SK-N-SH (cell line): Measurements from ENCODE around the gene GGACT. TPM values are rescaled to one million over a fixed set of nuclear protein-coding genes. Genes with fewer than 3 reads are reported as not detected.

Source experiments
- CTCF ChIA-PET: fragments of 300-600, 350-600 bp; formaldehyde crosslinking; extraction: SDS; loops from one replicate; lab custom pipeline; 2021; lab: Yijun Ruan, JAX
- POLR2A ChIA-PET: fragments of 350-600 bp; sonication (Branson Sonifier 250); formaldehyde crosslinking; extraction: SDS; loops from one replicate; lab custom pipeline; 2020; ENCODE audit warnings: antibody characterized with exemption, inconsistent platforms; lab: Yijun Ruan, JAX
- DNase-seq: peaks from one replicate; pipeline ENCODE4 v3.0.0; 2012
- H2AFZ ChIP-seq: fragments of 200-600 bp; sonication (generic); 2 replicates; pipeline ENCODE4 v1.8.1; 2016; ENCODE audit warnings: antibody characterized with exemption, mild to moderate bottlenecking, low read depth
- H3F3A ChIP-seq: fragments of 200-600 bp; sonication (generic); replicated peaks from 2 replicates; pipeline ENCODE3; 2016; ENCODE audit warnings: antibody characterized with exemption, mild to moderate bottlenecking; ENCODE audit not compliant: insufficient read depth
- H3K27ac ChIP-seq, 2 experiments: fragments of 200-500 bp in 1 of 2; fragments of 200-600 bp in 1 of 2; sonication (Bioruptor generic) in 1 of 2; sonication (generic), shearing (Covaris generic) in 1 of 2; 2 replicates each; pipeline versions ENCODE4 v1.5.1 to v1.6.1; 2014 to 2016; ENCODE audit warnings: low read depth in 2 of 2, inconsistent platforms in 1 of 2, low read length in 1 of 2, mild to moderate bottlenecking in 1 of 2, mixed read lengths in 1 of 2
- H3K27me3 ChIP-seq: fragments of 200-600 bp; sonication (generic), shearing (Covaris generic); 2 replicates; pipeline ENCODE4 v1.6.1; 2016; ENCODE audit warnings: mixed run types; ENCODE audit not compliant: insufficient read depth
- H3K36me3 ChIP-seq, 2 experiments: fragments of 200-500 bp in 1 of 2; fragments of 200-600 bp in 1 of 2; sonication (Bioruptor generic) in 1 of 2; sonication (generic) in 1 of 2; replicated peaks in 1 of 2; 2 replicates each; pipeline versions ENCODE3 to v1.5.1; 2014 to 2016; ENCODE audit warnings: low read length in 1 of 2, mild to moderate bottlenecking in 1 of 2; ENCODE audit not compliant: insufficient read depth in 2 of 2, control insufficient read depth in 1 of 2
- H3K4me1 ChIP-seq, 2 experiments: fragments of 200-500 bp in 1 of 2; fragments of 200-600 bp in 1 of 2; sonication (Bioruptor generic) in 1 of 2; sonication (generic), shearing (Covaris generic) in 1 of 2; 2 replicates each; pipeline versions ENCODE4 v1.5.1 to v1.6.1; 2014 to 2016; ENCODE audit warnings: low read depth in 1 of 2, low read length in 1 of 2, mixed run types in 1 of 2; ENCODE audit not compliant: insufficient read depth in 2 of 2, control insufficient read depth in 1 of 2
- H3K4me2 ChIP-seq: fragments of 200-600 bp; sonication (generic), shearing (Covaris generic); 2 replicates; pipeline ENCODE4 v1.6.1; 2017; ENCODE audit warnings: mixed run types
- H3K4me3 ChIP-seq, 2 experiments: fragments of 200-500 bp in 1 of 2; fragments of 200-600 bp in 1 of 2; sonication (Bioruptor generic) in 1 of 2; sonication (generic), shearing (Covaris generic) in 1 of 2; 2 replicates each; pipeline versions ENCODE4 v1.5.1 to v1.8.1; 2014 to 2016; ENCODE audit warnings: low read depth in 2 of 2, inconsistent platforms in 1 of 2, low read length in 1 of 2, mild to moderate bottlenecking in 1 of 2, mixed read lengths in 1 of 2, moderate library complexity in 1 of 2
- H3K79me2 ChIP-seq: fragments of 200-600 bp; sonication (generic); 2 replicates; pipeline ENCODE4 v1.8.1; 2017; ENCODE audit warnings: mild to moderate bottlenecking; ENCODE audit not compliant: insufficient read depth
- H3K9ac ChIP-seq: fragments of 200-600 bp; sonication (generic); 2 replicates; pipeline ENCODE4 v1.6.1; 2017; ENCODE audit warnings: mixed run types
- H3K9me2 ChIP-seq: fragments of 200-600 bp; sonication (generic); 2 replicates; pipeline ENCODE4 v1.6.1; 2017; ENCODE audit warnings: mixed run types
- H3K9me3 ChIP-seq: fragments of 200-600 bp; sonication (generic); 2 replicates; pipeline ENCODE4 v1.6.1; 2017; ENCODE audit warnings: mixed run types, mild to moderate bottlenecking, moderate library complexity
- H4K20me1 ChIP-seq: fragments of 200-600 bp; sonication (generic); 2 replicates; pipeline ENCODE4 v1.6.1; 2017; ENCODE audit warnings: mild to moderate bottlenecking, mixed run types; ENCODE audit not compliant: insufficient read depth
- CHD2 ChIP-seq: fragments of 150-350 bp; IDR thresholded peaks from 2 replicates; pipeline ENCODE4 v1.6.1; 2018; ENCODE audit warnings: low read length; ENCODE audit not compliant: partially characterized antibody
- EP300 ChIP-seq, 2 experiments: IDR thresholded peaks; 2 replicates each; pipeline versions ENCODE4 v1.4.0 to v1.6.1; 2012; ENCODE audit warnings: borderline replicate concordance in 1 of 2, low read depth in 1 of 2, low read length in 1 of 2
- EZH2phosphoT487 ChIP-seq: fragments of 200-600 bp; sonication (generic); IDR thresholded peaks from 2 replicates; pipeline ENCODE4 v1.6.1; 2017; ENCODE audit warnings: low read depth, mixed run types, mild to moderate bottlenecking, antibody characterized with exemption, moderate library complexity, borderline replicate concordance
- GATA2 ChIP-seq: sonication (generic); formaldehyde crosslinking; IDR thresholded peaks from 2 replicates; pipeline ENCODE4 v1.5.0; 2020; ENCODE audit warnings: mild to moderate bottlenecking, missing genetic modification reagents
- MEF2A ChIP-seq: IDR thresholded peaks from 2 replicates; pipeline ENCODE4 v1.4.0; 2012; ENCODE audit warnings: low read depth, borderline replicate concordance
- MXI1 ChIP-seq: IDR thresholded peaks from 2 replicates; pipeline ENCODE4 v1.6.1; 2012; ENCODE audit warnings: mild to moderate bottlenecking, low read depth, low read length, improper control_type of control experiment
- NFIC ChIP-seq: IDR thresholded peaks from 2 replicates; pipeline ENCODE4 v1.4.0; 2012; ENCODE audit warnings: borderline replicate concordance
- NRF1 ChIP-seq: IDR thresholded peaks from 2 replicates; pipeline ENCODE4 v1.6.1; 2012; ENCODE audit warnings: low read depth, mild to moderate bottlenecking, low read length
- RAD21 ChIP-seq: IDR thresholded peaks from 2 replicates; pipeline ENCODE4 v1.6.1; 2012; ENCODE audit warnings: mild to moderate bottlenecking, low read length
- RCOR1 ChIP-seq: fragments of 150-350 bp; IDR thresholded peaks from 2 replicates; pipeline ENCODE4 v1.6.1; 2017; ENCODE audit warnings: antibody characterized with exemption, low read length
- RFX5 ChIP-seq: IDR thresholded peaks from 2 replicates; pipeline ENCODE4 v1.6.1; 2012; ENCODE audit warnings: mild to moderate bottlenecking, improper control_type of control experiment, low read length
- TEAD4 ChIP-seq: IDR thresholded peaks from 2 replicates; pipeline ENCODE4 v1.4.0; 2012; ENCODE audit warnings: mild to moderate bottlenecking, borderline replicate concordance; ENCODE audit not compliant: insufficient read depth
- WGBS: methylation state at CpG from one replicate; pipeline ENCODE4 v1.1.6; 2017; ENCODE audit warnings: low lambda C conversion rate; 5-methylcytosine and 5-hydroxymethylcytosine counted together
- polyA plus RNA-seq, 3 experiments: library from polyadenylated mRNA; depleted of rRNA; stranded (reverse); fragments of >200 nt; gene quantifications; 2 replicates each; pipeline ENCODE4 v1.2.3, GENCODE V29; 2012
- TF ChIP-seq, protein P1 (sequence below): IDR thresholded peaks from 2 replicates; pipeline ENCODE4 v1.4.0; 2012; ENCODE audit warnings: low read depth, borderline replicate concordance
- TF ChIP-seq, protein P2 (sequence below): fragments of 150-350 bp; IDR thresholded peaks from 2 replicates; pipeline ENCODE4 v1.6.1; 2016; ENCODE audit warnings: mild to moderate bottlenecking, low read depth, low read length
- TF ChIP-seq, protein P3 (sequence below): fragments of 200-600 bp; sonication (generic); IDR thresholded peaks from 2 replicates; pipeline ENCODE4 v1.6.1; 2017; ENCODE audit warnings: antibody characterized with exemption, mild to moderate bottlenecking, moderate library complexity
- TF ChIP-seq, protein P4 (sequence below): IDR thresholded peaks from 2 replicates; pipeline ENCODE4 v1.6.1; 2012; ENCODE audit warnings: mild to moderate bottlenecking, low read depth, low read length, moderate library complexity

The GGACT gene
- polyA plus RNA-seq, 1 of the 3 experiments (the other 2 are of a cell fraction) = 7.1 TPM

DNA sequence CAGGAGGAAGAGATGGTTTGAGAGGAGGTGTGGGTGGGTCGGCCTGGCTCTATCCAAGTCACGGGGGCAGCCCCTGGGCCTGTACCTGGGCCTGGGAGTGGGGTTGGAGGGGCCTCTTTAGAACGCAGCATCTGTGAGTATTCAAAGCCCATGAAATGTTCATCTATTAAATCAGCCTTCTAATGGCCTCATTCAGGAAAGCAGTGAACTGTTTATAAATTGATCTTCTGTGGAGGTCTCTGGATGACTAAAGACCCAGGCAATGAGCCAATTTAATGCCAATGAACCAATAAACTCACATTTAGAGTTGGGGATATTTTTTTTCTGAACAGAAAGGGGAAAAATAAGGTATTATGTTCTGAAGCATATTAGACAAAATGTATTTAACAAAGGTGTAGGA lies 19.9 kb upstream of the GGACT start:
- no peaks in the 10 kb centered on the region for H3K4me1 ChIP-seq
- no peak overlapping the region for H2AFZ ChIP-seq
- no peak overlapping the region for H3K4me3 ChIP-seq
- 100% methylated on average over 3 of the region's 3 CpGs for WGBS
- H3K36me3 ChIP-seq = peaks cover 0 to 9% of the 10 kb centered on the region in 2 experiments
- no peaks in the 10 kb centered on the region for H3K9me2 ChIP-seq
- H4K20me1 ChIP-seq = no peaks in the 10 kb centered on the region
- H3K4me2 ChIP-seq = no peak overlapping the region
- no peaks in the 10 kb centered on the region for H3K27me3 ChIP-seq
- CTCF ChIA-PET = no interaction called here
- POLR2A ChIA-PET = no interaction called here
- no peaks in the 10 kb centered on the region for H3K9me3 ChIP-seq
- no peak for TF ChIP-seq RAD21
- no peak for TF ChIP-seq GATA2 (CRISPR knock-in tag)
- TF ChIP-seq NFIC = no peak
- no peak for TF ChIP-seq RFX5
- TF ChIP-seq NRF1 = no peak
- TF ChIP-seq EZH2phosphoT487 = no peak
- no peak for TF ChIP-seq TEAD4
- TF ChIP-seq, protein P1, sequence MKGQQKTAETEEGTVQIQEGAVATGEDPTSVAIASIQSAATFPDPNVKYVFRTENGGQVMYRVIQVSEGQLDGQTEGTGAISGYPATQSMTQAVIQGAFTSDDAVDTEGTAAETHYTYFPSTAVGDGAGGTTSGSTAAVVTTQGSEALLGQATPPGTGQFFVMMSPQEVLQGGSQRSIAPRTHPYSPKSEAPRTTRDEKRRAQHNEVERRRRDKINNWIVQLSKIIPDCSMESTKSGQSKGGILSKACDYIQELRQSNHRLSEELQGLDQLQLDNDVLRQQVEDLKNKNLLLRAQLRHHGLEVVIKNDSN = no peak
- TF ChIP-seq CHD2 = no peak
- no peak for TF ChIP-seq MXI1
- TF ChIP-seq RCOR1 = no peak
- TF ChIP-seq MEF2A = no peak
- TF ChIP-seq, protein P2, sequence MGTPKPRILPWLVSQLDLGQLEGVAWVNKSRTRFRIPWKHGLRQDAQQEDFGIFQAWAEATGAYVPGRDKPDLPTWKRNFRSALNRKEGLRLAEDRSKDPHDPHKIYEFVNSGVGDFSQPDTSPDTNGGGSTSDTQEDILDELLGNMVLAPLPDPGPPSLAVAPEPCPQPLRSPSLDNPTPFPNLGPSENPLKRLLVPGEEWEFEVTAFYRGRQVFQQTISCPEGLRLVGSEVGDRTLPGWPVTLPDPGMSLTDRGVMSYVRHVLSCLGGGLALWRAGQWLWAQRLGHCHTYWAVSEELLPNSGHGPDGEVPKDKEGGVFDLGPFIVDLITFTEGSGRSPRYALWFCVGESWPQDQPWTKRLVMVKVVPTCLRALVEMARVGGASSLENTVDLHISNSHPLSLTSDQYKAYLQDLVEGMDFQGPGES = no peak
- TF ChIP-seq, protein P3, sequence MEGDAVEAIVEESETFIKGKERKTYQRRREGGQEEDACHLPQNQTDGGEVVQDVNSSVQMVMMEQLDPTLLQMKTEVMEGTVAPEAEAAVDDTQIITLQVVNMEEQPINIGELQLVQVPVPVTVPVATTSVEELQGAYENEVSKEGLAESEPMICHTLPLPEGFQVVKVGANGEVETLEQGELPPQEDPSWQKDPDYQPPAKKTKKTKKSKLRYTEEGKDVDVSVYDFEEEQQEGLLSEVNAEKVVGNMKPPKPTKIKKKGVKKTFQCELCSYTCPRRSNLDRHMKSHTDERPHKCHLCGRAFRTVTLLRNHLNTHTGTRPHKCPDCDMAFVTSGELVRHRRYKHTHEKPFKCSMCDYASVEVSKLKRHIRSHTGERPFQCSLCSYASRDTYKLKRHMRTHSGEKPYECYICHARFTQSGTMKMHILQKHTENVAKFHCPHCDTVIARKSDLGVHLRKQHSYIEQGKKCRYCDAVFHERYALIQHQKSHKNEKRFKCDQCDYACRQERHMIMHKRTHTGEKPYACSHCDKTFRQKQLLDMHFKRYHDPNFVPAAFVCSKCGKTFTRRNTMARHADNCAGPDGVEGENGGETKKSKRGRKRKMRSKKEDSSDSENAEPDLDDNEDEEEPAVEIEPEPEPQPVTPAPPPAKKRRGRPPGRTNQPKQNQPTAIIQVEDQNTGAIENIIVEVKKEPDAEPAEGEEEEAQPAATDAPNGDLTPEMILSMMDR = no peak
- no peak for TF ChIP-seq EP300 (IDR thresholded peaks at IDR 0.05; ENCODE audit: borderline replicate concordance in 1 of 2, low read depth in 1 of 2, low read length in 1 of 2)
- TF ChIP-seq, protein P4, sequence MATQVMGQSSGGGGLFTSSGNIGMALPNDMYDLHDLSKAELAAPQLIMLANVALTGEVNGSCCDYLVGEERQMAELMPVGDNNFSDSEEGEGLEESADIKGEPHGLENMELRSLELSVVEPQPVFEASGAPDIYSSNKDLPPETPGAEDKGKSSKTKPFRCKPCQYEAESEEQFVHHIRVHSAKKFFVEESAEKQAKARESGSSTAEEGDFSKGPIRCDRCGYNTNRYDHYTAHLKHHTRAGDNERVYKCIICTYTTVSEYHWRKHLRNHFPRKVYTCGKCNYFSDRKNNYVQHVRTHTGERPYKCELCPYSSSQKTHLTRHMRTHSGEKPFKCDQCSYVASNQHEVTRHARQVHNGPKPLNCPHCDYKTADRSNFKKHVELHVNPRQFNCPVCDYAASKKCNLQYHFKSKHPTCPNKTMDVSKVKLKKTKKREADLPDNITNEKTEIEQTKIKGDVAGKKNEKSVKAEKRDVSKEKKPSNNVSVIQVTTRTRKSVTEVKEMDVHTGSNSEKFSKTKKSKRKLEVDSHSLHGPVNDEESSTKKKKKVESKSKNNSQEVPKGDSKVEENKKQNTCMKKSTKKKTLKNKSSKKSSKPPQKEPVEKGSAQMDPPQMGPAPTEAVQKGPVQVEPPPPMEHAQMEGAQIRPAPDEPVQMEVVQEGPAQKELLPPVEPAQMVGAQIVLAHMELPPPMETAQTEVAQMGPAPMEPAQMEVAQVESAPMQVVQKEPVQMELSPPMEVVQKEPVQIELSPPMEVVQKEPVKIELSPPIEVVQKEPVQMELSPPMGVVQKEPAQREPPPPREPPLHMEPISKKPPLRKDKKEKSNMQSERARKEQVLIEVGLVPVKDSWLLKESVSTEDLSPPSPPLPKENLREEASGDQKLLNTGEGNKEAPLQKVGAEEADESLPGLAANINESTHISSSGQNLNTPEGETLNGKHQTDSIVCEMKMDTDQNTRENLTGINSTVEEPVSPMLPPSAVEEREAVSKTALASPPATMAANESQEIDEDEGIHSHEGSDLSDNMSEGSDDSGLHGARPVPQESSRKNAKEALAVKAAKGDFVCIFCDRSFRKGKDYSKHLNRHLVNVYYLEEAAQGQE = no peak
- TF ChIP-seq, all 33 proteins: peak for 0
- Histone ChIP-seq H3K27ac (no peak overlapping the region), H3K9ac (no peak overlapping the region), H3F3A (no peaks in the 10 kb centered on the region), H3K79me2 (no peaks in the 10 kb centered on the region)
- DNase-seq = no peak
